HG03378 (cell line): ENCODE results near the gene USP48.

Source experiments
- ATAC-seq: cut with Tn5 transposase; IDR thresholded peaks from one replicate; pipeline ENCODE4 v1.9.1; 2021; ENCODE audit warnings: mild to moderate bottlenecking, moderate library complexity; ENCODE audit not compliant: unreplicated experiment

USP48 gene

GRCh38 chr1:21659099-21659923 lies 123.6 kb downstream of the USP48 start:
- no peak for ATAC-seq

- no peak for ATAC-seq
Observed at GRCh38 chr1:21657456-21658190, 125.3 kb downstream of the USP48 start.

GRCh38 chr1:21655748-21656147 lies 127.2 kb downstream of the USP48 start:
- ATAC-seq = no peak

- ATAC-seq = no peak
Observed at GRCh38 chr1:21655259-21655658, 127.7 kb downstream of the USP48 start.

- ATAC-seq = no peak
Observed at GRCh38 chr1:21654209-21654608, 128.7 kb downstream of the USP48 start.

- ATAC-seq = no peak
Observed at GRCh38 chr1:21653744-21654100, 129.2 kb downstream of the USP48 start.

- ATAC-seq = no peak
Observed at GRCh38 chr1:21652937-21653743, 129.8 kb downstream of the USP48 start.

GRCh38 chr1:21652101-21652936 lies 130.6 kb downstream of the USP48 start:
- no peak for ATAC-seq

GRCh38 chr1:21651214-21652042 lies 131.5 kb downstream of the USP48 start:
- ATAC-seq = no peak

- ATAC-seq = no peak
Observed at GRCh38 chr1:21650400-21650799, 132.5 kb downstream of the USP48 start.

GRCh38 chr1:21649315-21649714 lies 133.6 kb downstream of the USP48 start:
- ATAC-seq = no peak

- ATAC-seq = no peak
Observed at GRCh38 chr1:21648791-21649190, 134.2 kb downstream of the USP48 start.

- no peak for ATAC-seq
Observed at GRCh38 chr1:21648352-21648730, 134.6 kb downstream of the USP48 start.

- no peak for ATAC-seq
Observed at GRCh38 chr1:21647431-21648351, 135.3 kb downstream of the USP48 start.

GRCh38 chr1:21645550-21645949 lies 137.4 kb downstream of the USP48 start:
- no peak for ATAC-seq

- no peak for ATAC-seq
Observed at GRCh38 chr1:21644906-21645305, 138.0 kb downstream of the USP48 start.

- ATAC-seq = no peak
Observed at GRCh38 chr1:21644348-21644747, 138.6 kb downstream of the USP48 start.

GRCh38 chr1:21643624-21644023 lies 139.3 kb downstream of the USP48 start:
- ATAC-seq = no peak
